Measurements from ENCODE around the gene RAB37. TPM values are rescaled to one million over a fixed set of nuclear protein-coding genes. Genes with fewer than 3 reads are reported as not detected.

Gene RAB37
- total and polyA plus RNA-seq, 2 of the 13 experiments (the other 11 are each of a cell fraction or from before 2014, with no cell fraction given): 0.91 to 3.7 TPM

- peak; percentile 34; the same call in 1 of the 2 replicates for TF ChIP-seq ZNF609 (CRISPR knock-in tag; IDR thresholded peaks at IDR 0.05; ENCODE audit: borderline replicate concordance)
- peak; percentile 4; the same call in 1 of the 2 replicates for TF ChIP-seq NRL (CRISPR knock-in tag; IDR thresholded peaks at IDR 0.05; ENCODE audit: borderline replicate concordance)
- peak; percentile 82 for TF ChIP-seq NCOA2 (CRISPR knock-in tag; IDR thresholded peaks at IDR 0.05)
- peak; percentile 67; the same call in 1 of the 2 replicates for TF ChIP-seq ZNF362 (CRISPR knock-in tag; IDR thresholded peaks at IDR 0.05; ENCODE audit: borderline replicate concordance)
- 0 out of 2 replicates have a peak, but pooled peaks have one; percentile 45 for TF ChIP-seq NCOA1 (CRISPR knock-in tag; IDR thresholded peaks at IDR 0.05)
- TF ChIP-seq ZNF12 (CRISPR knock-in tag; IDR thresholded peaks at IDR 0.05): peak; percentile 66; the same call in 1 of the 2 replicates
- TF ChIP-seq ZNF652 (CRISPR knock-in tag; IDR thresholded peaks at IDR 0.05; ENCODE audit: borderline replicate concordance, low read depth): peak; percentile 100
- peak; percentile 84 for TF ChIP-seq RXRA (CRISPR knock-in tag; IDR thresholded peaks at IDR 0.05)
- TF ChIP-seq TCF12 (IDR thresholded peaks at IDR 0.05): no peak
- TF ChIP-seq TCF12 (CRISPR knock-in tag; IDR thresholded peaks at IDR 0.05): peak; percentile 85; the same call in 1 of the 2 replicates
- peak; percentile 80; the same call in 1 of the 2 replicates for TF ChIP-seq ZMAT3 (CRISPR knock-in tag; conservative IDR thresholded peaks at IDR 0.05)
- TF ChIP-seq ZSCAN25 (CRISPR knock-in tag; IDR thresholded peaks at IDR 0.05): peak; percentile 100
- peak; percentile 77 for TF ChIP-seq ZNF574 (CRISPR knock-in tag; IDR thresholded peaks at IDR 0.05)
- TF ChIP-seq ZNF160 (CRISPR knock-in tag; IDR thresholded peaks at IDR 0.05): 0 out of 2 replicates have a peak, but pooled peaks have one; percentile 87
- TF ChIP-seq ZSCAN9 (CRISPR knock-in tag; IDR thresholded peaks at IDR 0.05; ENCODE audit: borderline replicate concordance): 0 out of 2 replicates have a peak, but pooled peaks have one; percentile 28
- TF ChIP-seq ZHX1 (CRISPR knock-in tag; IDR thresholded peaks at IDR 0.05; ENCODE audit: low read depth): 0 out of 2 replicates have a peak, but pooled peaks have one; percentile 24
Measured at GRCh38 chr17:74763565-74764387, 26.7 kb downstream of the RAB37 start (continued).

Measured in HepG2 (cell line).